Stimulated activated CD4-positive, alpha-beta T cell treated with anti-CD3 and anti-CD28 coated beads, Interleukin-1b, Interleukin-23, amount 100 ng/mL, for 24 hours (primary cell): ENCODE data around the gene TNMD.
A peak's percentile ranks its signal among the peaks of the same experiment; 100 is the strongest.
"Not testable (repeated sequence)": the region's sequence is repeated elsewhere in the genome, so short reads cannot be mapped to it uniquely, and the experiment has no call there.

Source experiments
- DNase-seq, 4 experiments: peaks; one replicate each; pipeline ENCODE4 v3.0.0-alpha.2; 2020; ENCODE audit warnings: low read depth in 4 of 4, low spot score in 1 of 4

TNMD gene

GRCh38 chrX:100584611-100585010 is at the start of gene TNMD:
Gene TNMD, plus strand, starts transcription at chrX:100584936. Its CDS starts 83 bp downstream, at chrX:100585019.
- DNase-seq: no peak

GRCh38 chrX:100565534-100565933 is 19.2 kb upstream of the TNMD start:
- DNase-seq: not testable (repeated sequence)

DNA sequence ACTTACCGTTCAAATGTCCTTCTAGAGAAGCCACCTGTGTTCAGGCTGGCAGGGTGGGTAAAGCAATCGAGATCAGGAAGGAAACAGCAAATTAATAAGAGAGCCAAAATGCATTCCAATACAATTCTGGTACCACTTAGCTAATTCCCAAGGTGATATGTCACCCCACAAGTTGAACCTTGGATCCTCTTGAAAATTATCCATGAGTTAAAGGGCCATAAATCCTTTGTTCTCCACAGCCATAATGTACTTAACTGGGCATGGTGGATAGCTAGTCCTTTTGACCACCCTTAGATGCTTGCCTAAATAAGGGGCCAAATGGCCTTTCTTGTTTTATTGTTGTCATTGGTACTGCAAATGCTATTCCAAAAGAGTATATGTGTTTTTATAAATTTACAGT is 2.0 kb downstream of the TNMD start:
- no peak for DNase-seq

DNA sequence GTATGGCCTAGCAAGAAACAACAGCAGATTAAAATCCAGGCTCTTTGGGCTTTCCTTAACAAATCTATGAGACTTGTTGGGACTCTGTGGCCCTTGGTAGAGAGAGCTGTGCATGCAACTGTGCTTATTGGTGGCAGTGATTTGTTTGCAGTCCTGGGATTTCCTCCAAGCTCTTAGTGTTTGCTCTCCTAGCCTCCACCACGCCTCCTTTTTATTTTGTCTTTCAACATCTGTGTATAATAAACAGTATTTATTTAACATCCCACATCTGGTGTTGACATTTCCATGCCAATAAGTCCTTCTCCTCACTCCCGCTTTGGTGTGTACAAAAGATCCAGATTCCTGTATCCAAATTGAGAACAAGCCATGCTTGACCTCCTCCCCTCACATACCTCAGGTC is 3.1 kb downstream of the TNMD start:
- no peak for DNase-seq

GRCh38 chrX:100591256-100592051 is 6.7 kb downstream of the TNMD start:
- no peak for DNase-seq

GRCh38 chrX:100593126-100593525 is 8.4 kb downstream of the TNMD start:
- no peak for DNase-seq

- no peak for DNase-seq
Measured at GRCh38 chrX:100593581-100593980, 8.8 kb downstream of the TNMD start.

- no peak for DNase-seq
Measured at GRCh38 chrX:100596601-100597000, 11.9 kb downstream of the TNMD start.

DNA sequence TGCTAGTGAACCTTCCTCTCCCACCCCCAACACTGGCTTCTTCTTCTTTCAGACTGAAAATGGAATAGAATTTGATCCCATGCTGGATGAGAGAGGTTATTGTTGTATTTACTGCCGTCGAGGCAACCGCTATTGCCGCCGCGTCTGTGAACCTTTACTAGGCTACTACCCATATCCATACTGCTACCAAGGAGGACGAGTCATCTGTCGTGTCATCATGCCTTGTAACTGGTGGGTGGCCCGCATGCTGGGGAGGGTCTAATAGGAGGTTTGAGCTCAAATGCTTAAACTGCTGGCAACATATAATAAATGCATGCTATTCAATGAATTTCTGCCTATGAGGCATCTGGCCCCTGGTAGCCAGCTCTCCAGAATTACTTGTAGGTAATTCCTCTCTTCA is 14.7 kb downstream of the TNMD start:
- DNase-seq: no peak

GRCh38 chrX:100600340-100600739 is 15.6 kb downstream of the TNMD start:
- DNase-seq: no peak

GRCh38 chrX:100600758-100601157 is 16.0 kb downstream of the TNMD start:
- DNase-seq: no peak

DNA sequence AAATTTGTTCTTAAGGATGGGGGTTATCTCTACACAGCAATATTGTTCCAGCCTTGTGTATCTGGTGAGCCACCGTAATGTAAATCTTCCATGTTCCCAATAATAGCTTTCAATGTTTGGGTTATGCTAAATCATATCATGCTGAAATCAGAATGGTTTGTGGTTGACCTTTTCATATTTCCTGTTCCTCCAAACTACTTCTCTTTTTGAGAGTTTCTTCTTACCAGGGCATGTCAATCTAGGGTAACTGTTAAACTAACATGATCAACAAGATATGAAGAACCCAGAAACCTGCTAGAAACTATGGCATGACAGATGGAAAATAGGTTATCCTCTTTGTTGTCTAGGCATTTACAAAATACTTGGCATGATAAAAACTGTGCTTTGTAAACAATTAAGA is 22.0 kb downstream of the TNMD start:
- DNase-seq: no peak

DNA sequence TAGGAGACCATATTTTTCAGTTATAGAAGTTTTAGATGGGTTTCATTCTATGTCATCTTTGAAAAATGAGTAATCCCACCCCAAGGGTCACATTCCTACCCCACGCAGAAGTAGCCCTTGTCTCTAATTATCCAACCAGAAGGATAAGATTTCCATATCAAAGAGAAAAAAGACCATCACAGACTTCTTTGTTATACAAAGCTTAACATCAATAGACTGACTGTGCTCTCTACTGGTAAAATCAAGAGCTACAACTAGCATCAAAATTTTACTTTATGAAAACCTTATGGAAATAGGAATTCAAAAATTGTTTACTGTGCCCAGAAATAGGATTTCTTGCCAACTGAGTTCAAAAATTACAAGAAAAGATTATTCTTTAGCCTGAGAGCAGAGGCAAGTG is 24.9 kb downstream of the TNMD start:
- DNase-seq: no peak

GRCh38 chrX:100611951-100612350 is 27.2 kb downstream of the TNMD start:
- no peak for DNase-seq

DNA sequence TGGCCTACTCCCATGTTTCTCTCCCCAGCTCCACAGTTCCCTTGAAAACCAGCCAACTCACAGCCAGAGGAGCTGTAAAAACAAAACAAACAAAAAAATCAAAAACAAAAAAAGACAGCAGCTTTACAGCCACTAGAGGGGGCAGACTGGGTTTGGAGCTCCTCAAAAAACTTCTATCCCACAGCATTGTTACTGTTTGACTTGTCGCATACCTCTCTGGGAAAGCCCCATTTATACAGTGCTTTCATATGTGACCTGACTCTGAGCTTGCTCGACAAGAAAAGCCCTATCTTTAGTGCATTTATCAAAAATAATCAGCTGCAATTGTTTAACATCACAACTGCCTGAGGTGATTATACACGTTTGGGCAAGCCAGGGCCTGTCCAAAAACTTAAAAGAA is 30.3 kb downstream of the TNMD start:
- DNase-seq: no peak

DNA sequence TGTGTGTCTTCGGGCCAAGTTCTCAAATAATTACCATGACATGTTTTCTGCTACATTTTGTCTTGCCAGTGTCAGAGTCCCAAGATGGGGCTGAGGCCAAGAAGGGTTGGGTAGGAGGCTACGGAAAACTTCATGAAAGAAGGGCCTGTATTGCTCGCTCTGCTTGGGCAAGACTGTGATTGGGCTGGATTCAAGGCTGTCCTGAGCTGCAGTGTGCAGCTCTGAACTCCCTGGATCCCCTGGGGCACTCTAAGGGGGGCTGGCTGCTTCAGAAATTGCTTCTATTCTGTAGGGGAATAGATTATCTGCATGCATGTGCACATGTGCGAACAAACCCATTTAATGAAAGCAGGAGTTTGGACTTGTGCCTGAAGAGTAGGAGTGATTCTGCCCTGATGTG is 38.3 kb downstream of the TNMD start:
- no peak for DNase-seq

- DNase-seq: no peak
Measured at GRCh38 chrX:100625985-100626491, 41.3 kb downstream of the TNMD start.

GRCh38 chrX:100635040-100635439 is 50.3 kb downstream of the TNMD start:
- DNase-seq: no peak

GRCh38 chrX:100635989-100636320 is 51.2 kb downstream of the TNMD start:
- DNase-seq: no peak

- DNase-seq: peak; percentile 47 to 64 (median 60)
Measured at GRCh38 chrX:100636321-100636991, 51.7 kb downstream of the TNMD start, which contains the start of gene TSPAN6. Gene TSPAN6, minus strand, starts transcription at chrX:100636806. Its CDS starts 112 bp downstream, at chrX:100636694.

DNA sequence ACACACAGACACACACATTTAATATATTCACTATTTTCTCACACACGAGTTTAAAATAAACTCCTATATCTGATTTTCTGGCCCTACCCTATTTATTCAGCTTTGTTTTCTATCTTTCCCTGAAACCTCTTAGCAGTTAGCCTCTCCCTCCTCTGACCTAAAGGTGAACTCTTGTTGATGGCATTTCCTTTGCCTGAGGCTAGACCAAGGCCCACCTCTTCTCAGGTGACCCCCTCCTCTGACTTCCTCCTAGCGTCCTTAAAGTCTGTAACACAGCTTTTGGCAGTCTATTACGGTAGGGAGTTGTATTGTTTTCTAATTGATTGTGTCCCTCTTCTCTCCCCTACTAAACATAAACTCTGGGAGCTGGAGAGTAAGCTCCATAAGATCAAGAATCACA is 57.6 kb downstream of the TNMD start:
- DNase-seq: no peak

DNA sequence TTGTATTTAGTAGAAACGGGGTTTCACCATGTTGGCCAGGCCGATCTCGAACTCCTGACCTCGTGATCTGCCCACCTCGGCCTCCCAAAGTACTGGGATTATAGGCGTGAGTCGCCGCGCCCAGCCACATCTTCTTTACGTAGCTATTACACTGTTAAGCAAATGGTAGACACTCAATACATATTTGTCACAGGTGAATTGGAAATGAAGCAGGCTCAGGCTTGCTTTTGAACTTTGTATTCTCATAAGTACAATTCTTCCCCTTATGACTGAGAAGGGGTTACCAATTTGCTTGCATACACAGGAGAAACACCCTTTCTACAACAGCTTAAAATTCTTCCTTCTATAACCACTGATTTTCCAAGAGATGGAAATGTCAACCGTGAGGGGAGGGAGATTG is 58.5 kb downstream of the TNMD start:
- no peak for DNase-seq
